LHCN-M2 (cell line): ENCODE measurements around the gene OPRM1. TPM values are rescaled to one million over a fixed set of nuclear protein-coding genes. Genes with fewer than 3 reads are reported as not detected.
A peak's percentile ranks its signal among the peaks of the same experiment; 100 is the strongest.

ENCODE experiments used
- DNase-seq: peaks from one replicate; pipeline ENCODE4 v3.0.0-alpha.2; 2012; ENCODE audit warnings: low read depth
- total RNA-seq: library from RNA; depleted of rRNA; stranded (reverse); fragments of >200 nt; gene quantifications from 2 replicates; pipeline ENCODE4 v1.2.3, GENCODE V29; 2014

Gene OPRM1
- total RNA-seq, 1 experiment from 2014 or later: not detected

- no peak for DNase-seq
Measured at GRCh38 chr6:154080461-154081189, 41.6 kb downstream of the OPRM1 start.

DNA sequence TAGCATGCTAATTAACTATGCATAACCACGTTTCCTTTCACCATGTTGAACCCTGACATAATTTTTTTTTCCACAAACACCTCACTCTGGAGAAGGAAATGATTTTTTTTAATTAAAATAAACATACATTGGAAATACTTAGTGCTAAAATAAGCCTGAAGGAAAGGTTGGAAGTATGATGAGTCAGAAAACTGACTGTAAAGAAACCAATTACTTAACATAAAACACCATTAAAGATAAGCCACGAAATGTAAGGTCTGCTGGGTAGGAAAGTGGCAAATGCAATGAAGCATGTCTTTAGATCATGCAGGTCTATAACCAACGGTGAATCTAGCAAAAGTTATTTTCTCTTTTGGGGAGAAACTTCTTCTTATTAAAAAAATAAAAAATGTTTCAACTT is 47.5 kb downstream of the OPRM1 start:
- no peak for DNase-seq

DNA sequence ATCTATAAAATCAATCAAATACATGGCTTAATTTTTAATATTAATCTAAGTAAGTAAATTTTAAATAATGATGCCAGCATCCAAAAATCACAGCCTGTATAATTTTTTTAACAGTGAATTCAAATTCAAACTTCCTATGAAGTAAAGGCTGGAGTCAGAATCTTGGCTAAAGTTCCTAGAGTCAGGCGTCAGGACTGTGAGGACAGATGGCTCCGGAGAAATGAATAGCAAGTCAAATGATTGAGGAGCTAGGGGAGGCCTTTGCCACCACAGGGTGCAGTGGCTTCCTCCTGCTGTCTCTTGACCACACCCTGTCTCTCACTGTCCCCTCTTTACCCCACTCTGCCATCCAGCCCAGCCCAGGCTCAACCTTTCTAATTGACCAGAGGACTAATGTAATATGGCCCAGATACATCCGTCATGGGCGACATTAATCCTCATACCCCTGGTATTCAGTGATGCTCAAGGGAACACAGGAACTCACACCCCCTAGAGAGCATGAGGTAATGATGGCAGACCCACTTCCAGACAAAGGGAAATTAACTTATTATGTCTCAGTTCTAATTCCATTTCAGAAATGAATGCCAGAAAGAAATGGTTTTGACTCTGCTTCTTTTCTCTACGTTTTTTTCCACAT is 53.4 kb downstream of the OPRM1 start:
- DNase-seq: no peak

DNA sequence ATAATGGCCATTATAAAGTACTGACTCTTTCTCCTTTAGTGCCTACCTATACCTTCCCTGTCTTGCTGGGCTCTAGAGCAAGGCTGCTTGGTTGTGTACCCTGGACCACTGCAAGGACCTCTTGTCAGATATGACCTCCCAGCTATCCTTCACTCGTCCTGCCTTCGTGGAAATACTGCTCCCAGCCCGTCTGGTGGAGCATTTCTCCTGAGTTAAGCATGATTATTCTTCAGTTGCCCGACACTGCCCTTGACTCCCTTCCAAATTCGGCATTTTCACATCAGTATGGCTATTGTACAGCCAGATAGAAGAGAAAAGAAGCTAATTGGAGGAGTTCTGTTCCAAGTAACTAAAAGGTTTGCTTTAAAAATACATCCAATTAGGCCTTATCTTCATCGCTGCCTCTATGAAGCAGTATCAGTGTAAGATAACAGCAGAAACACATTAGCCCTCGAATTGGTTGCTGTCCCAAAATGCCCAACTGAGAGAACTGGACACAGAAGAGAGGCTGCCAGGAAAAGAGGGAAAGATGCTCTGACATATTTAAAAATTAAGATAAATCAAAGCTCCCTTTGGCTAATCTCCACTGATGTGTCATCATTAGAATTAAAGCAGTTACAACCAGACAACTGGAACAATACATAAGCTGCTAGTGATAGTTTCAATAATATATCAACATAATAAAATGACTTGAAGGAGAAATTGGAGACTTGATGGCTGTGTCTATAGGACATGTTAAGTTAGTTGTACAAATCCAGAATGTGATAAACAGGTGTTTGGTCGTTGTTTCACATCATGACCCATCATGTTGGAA is 54.4 kb downstream of the OPRM1 start:
- no peak for DNase-seq

GRCh38 chr6:154095571-154095970 is 56.5 kb downstream of the OPRM1 start:
- no peak for DNase-seq

DNA sequence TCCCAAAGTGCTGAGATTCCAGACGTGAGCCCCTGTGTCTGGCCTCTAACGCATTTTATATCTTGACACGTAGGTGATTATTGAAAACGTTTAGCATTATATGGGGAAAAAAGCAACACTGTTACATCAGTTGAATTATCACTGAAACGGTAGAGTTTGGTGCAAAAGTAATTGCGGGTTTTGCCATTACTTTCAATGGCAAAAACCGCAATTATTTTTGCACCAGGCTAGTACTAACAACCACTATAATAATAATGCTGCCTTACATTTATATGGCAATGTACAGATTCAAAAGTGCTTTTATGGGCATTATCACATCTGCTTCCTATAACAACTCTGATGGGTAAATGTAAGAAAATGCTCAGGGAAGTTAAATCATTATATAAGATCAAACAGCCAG is 57.3 kb downstream of the OPRM1 start:
- DNase-seq: no peak

DNA sequence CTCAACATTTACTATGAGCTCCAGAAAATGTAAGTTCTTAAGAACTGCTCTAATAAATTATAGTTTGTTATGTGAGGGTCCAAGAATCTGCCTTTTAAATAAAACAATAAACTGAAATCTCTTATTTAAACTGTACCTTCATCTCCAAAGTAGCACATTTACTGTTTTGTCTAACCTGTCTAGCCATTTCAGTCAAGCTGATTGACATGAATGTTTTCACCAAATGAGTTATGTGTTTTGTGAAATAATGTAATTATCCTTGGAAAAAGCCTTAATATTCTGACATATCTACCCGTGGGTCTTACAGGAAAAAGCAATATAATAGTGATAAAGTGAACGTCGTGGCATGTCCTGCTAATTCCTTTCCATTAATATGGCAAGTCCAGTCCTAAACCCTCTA is 57.8 kb downstream of the OPRM1 start:
- DNase-seq: no peak

- DNase-seq: no peak
Measured at GRCh38 chr6:154099211-154099610, 60.2 kb downstream of the OPRM1 start.

DNA sequence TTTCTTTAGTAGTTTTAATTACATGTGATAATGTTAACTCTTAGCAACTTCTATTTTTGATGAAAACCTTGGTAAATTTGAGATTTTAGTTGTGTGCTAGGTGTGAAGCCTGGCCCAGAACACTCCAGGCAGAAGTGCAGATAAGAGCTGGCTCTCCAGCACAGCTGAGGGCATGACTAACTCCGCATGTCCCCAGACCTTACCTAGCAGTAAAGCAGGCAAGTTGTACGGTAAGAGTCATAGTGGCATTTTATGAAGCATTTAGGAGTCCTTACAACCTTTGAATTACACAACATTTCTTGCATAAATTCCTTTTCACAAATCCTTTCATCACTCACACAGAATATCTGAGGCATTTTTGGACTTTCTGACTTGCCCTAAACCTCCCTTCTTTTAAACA is 67.2 kb downstream of the OPRM1 start:
- DNase-seq: no peak

GRCh38 chr6:154111025-154111424 is 72.0 kb downstream of the OPRM1 start:
- DNase-seq: no peak

DNA sequence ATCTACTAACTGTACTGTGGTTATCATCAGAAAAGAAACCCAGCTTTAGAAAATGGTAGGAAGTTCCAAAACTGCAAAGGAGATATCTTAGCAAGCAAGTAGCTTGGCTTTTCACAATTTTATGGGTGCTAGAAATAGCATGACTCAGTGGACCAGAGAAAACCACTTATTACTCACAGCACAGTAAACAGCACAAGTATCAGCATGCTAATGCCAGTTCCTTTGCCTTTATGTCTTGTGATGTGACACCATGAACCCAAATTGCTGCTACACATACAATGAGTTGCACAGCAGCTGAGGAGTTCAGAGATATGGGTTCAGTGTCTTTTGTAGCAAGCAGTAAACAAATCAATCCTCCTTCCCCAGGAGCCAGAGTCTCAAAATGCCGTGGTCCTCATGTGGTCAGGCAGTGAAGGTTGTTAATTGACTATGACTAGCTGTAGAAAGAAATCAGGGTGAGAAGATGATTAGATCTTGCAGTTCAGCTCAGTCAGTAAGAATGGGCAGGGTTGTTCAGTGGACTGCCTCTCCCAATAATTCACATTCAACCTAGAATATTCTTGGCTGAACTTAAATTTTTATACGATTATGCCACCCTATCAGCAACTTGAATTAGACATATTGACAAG is 73.3 kb downstream of the OPRM1 start:
- no peak for DNase-seq

DNA sequence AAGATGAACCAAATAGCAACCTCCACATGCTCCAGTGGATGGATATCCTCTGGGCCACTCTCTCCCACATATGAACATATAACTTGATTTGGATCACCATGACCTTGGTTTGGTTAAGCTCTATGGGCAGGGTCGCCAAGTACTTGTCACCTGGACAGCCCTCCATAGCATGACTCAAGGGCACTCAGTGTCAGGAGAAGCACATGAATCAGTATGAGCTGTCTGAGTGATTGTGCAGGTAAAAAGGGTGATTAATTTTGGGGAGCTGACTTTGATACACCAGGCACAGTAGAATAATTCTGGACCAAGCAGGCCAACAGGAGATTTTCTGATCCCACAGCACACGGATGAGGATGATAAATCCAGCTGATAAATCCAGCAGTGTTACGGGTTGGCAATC is 74.4 kb downstream of the OPRM1 start:
- DNase-seq: no peak

GRCh38 chr6:154117485-154117884 is 78.4 kb downstream of the OPRM1 start:
- DNase-seq: no peak

- DNase-seq: no peak
Measured at GRCh38 chr6:154122195-154122925, 83.3 kb downstream of the OPRM1 start.

DNA sequence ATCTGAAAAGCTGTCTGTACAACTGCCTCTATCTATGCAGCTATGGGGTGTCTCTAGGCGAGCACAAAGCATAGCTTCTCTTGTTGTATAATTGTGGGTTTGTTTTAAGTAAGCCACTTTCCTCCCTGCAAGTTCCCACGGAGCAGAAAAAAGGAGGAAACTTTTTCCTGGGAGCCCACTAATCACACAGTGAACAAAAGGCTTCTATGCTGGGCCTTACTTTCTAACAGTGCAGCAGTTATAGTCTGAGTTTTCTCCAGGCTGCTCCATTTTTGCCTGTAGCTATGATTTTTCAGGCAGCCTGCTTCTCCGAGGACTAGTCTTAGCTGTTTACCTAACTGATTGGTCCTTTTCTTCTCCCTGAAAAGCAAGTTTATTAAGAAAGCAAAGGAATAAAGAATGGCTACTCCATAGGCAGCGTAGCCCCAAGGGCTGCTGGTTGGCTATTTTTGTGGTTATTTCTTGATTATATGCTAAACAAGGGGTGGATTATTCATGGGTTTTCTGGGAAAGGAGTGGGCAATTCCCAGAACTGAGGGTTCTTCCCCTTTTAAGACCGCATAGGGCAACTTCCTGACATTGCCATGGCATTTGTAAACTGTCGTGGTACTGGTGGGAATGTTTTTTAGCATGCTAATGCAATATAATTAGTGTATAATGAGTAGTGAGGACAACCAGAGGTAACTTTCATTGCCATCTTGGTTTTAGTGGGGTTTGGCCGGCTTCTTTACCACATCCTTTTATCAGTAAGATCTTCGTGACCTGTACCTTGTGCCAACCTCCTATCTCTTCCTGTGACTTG is 84.3 kb downstream of the OPRM1 start:
- DNase-seq: no peak

- DNase-seq: no peak
Measured at GRCh38 chr6:154125421-154125820, 86.4 kb downstream of the OPRM1 start.

GRCh38 chr6:154127657-154128056 is 88.6 kb downstream of the OPRM1 start:
- DNase-seq: no peak

DNA sequence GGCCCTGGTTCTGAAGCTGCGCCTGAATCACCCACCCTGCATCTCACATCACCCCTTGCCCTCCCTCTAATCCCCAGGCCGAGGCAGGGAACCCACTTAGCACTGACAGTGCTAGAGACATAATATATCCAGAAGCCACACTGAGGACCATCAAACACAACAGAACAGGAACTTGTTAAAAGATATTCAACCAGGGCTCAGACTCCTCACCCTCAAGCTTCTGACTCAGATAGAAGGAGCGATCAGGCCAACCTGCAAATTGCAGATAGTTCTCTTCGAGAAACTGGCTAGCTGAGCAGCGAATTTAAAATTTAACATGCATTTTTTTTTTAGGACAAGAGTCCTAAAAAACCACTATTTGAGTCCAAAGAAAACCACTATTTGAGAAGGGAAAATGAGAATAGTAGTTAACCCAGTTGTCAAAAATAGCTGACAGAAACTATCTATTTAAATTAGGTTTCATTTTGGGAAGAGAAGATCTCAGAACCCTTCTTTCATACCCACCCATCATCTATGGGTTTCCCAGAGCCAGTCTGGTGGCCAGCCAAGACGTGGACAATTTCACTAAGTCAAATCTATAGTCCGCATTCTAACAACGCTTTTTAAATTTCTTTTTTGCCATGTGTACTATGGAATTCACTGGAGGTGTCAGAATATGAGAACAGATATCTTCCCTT is 95.6 kb downstream of the OPRM1 start:
- no peak for DNase-seq

DNA sequence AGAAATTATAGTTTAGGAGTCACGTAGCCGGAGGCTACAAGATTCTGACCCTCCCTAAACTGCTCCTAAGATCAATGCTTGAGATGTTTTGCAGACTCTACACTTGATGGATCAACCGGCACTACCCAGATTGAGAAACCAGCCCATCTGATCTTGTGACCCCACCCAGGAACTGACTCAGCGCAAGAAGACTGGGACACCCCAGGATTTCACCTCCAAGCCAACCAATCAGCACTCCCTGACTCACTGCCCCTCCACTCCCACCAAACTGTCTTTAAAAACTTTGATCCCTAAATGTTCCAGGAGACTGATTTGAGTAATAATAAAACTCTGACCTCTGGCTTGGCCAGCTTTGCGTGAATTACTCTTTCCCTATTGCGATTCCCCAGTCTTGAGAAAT is 99.8 kb downstream of the OPRM1 start:
- DNase-seq: peak; percentile 1

GRCh38 chr6:154139892-154140291 is 100.9 kb downstream of the OPRM1 start:
- no peak for DNase-seq
